Keratinocyte (primary cell): ENCODE results near the gene CRISPLD2.

ENCODE experiments used
- CTCF ChIP-seq, 3 experiments: IDR thresholded peaks in 1 of 3; conservative IDR thresholded peaks in 1 of 3; optimal IDR thresholded peaks in 1 of 3; 2 replicates in 2 of 3; 3 replicates in 1 of 3; pipeline versions ENCODE3 to v1.5.1; 2011; ENCODE audit warnings: low read length in 3 of 3, mild to moderate bottlenecking in 3 of 3, moderate library complexity in 2 of 3, control low read depth in 1 of 3, inconsistent platforms in 1 of 3; ENCODE audit not compliant: insufficient read depth in 2 of 3; ENCODE audit errors: extremely low read depth in 1 of 3
- EZH2 ChIP-seq: IDR thresholded peaks from one replicate; pipeline ENCODE4 v1.6.1; 2012; ENCODE audit warnings: inconsistent platforms, mild to moderate bottlenecking, low read length, moderate library complexity

DNA sequence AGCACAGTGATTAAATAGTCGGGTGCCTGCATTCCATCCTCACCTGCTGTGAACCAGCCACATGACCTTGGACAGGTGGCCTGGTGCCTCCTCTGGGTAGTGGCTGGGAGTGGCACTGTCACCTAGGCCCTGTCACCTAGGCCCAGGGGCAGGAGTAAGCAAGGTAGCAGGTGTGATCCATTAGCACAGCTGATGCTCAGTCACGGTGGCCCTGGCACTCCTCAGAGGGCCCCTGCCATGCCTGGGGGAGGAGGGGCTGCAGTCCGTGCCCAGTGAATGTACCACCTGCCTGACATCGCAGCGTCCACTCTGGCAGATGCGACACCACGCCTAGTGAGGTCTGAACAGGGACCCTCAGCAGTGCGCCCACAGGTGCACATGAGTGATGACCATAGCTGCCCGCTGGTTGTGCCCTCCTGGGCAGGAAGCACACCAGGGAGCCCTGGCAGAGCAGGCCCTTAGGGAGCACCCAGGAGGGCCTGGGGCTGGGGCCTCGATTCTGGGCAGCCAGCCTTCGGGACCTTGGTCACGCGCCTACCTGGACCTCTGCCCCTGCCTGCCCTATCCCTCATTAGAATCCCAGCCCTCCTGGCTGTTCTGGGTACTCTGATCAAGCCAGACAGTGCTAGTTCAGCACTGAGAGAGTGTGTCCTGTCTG, 33.1 kb upstream of the CRISPLD2 start:
- TF ChIP-seq CTCF (optimal IDR thresholded peaks at IDR 0.05 in 1 of 3, IDR thresholded peaks at IDR 0.05 in 1 of 3, conservative IDR thresholded peaks at IDR 0.05 in 1 of 3; ENCODE audit: extremely low read depth in 1 of 3, insufficient read depth in 2 of 3, low read length in 3 of 3) (no peak), EZH2 (no peak)
